Lower lobe of right lung (tissue), 2 donors: ENCODE results near the gene ZFP82. TPM values are rescaled to one million over a fixed set of nuclear protein-coding genes. Genes with fewer than 3 reads are reported as not detected.

Experiments used
- ATAC-seq, 2 donors: fragments of 200-7000 bp; cut with Tn5 transposase; one replicate each; pipeline ENCODE4 v1.9.1; 2020 to 2022; ENCODE audit warnings: mild to moderate bottlenecking in 2 of 2, moderate library complexity in 2 of 2
- DNase-seq: peaks from one replicate; pipeline ENCODE4 v3.0.0-alpha.2; 2020
- H3K27ac ChIP-seq: fragments of 200-600 bp; one replicate; pipeline ENCODE4 v1.8.0; 2022
- H3K27me3 ChIP-seq: fragments of 200-600 bp; one replicate; pipeline ENCODE4 v1.8.0; 2022; ENCODE audit warnings: low read depth
- H3K36me3 ChIP-seq: fragments of 200-600 bp; one replicate; pipeline ENCODE4 v1.8.0; 2022; ENCODE audit warnings: mild to moderate bottlenecking
- H3K4me1 ChIP-seq: fragments of 200-600 bp; one replicate; pipeline ENCODE4 v1.8.0; 2022
- H3K4me3 ChIP-seq: fragments of 200-600 bp; one replicate; pipeline ENCODE4 v1.8.0; 2022; ENCODE audit warnings: mild to moderate bottlenecking
- H3K9me3 ChIP-seq: fragments of 200-600 bp; one replicate; pipeline ENCODE4 v1.8.0; 2022
- CTCF ChIP-seq: fragments of 200-600 bp; IDR thresholded peaks from one replicate; pipeline ENCODE4 v1.8.0; 2022; ENCODE audit warnings: antibody characterized with exemption, mild to moderate bottlenecking
- intact Hi-C: fragments of 100-400 bp; cut with DNase I; formaldehyde crosslinking; loops from one replicate; pipeline ENCODE4 v1.11.0; 2022
- total RNA-seq: library from RNA; stranded (reverse); fragmentation: NEBNext Ultra II Directional; extraction: Animal tissue kit (Norgen Biotek cat#: 25700); gene quantifications from one replicate; pipeline ENCODE4 v1.2.1, GENCODE V29; 2021
- donor health status: DM: no; HTN: yes; CAD: no; lungs with severe emphysema.

Gene ZFP82
- total RNA-seq, 1 donor from 2014 or later: 4.0 TPM

GRCh38 chr19:36371886-36372285 lies 46.6 kb downstream of the ZFP82 start:
- intact Hi-C loops: no loop called here
- Histone ChIP-seq H3K27ac (no peak overlapping the region), H3K9me3 (peaks cover 42% of the 10 kb centered on the region), H3K36me3 (peaks cover 7% of the 10 kb centered on the region), H3K4me1 (no peaks in the 10 kb centered on the region), H3K27me3 (no peaks in the 10 kb centered on the region), H3K4me3 (no peak overlapping the region)
- DNase-seq (no peak), ATAC-seq (no peak)
- TF ChIP-seq CTCF: no peak

DNA sequence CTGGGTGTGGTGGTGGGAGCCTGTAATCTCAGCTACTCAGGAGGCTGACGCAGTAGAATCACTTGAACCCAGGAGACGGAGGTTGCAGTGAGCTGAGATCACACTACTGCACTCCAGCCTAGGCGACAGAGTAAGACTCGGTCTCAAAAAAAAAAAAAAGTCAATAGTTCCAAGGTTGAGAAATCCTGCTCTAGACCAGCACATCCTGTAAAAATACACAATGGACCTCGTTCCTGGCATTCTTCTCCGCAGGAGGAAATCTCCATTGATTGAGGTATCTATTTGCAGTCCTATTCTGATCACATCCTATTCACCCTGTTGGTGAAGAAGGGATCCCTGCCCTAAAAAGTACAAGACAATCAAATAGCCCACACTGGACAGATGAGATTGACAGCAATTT lies 54.6 kb downstream of the ZFP82 start:
- Histone ChIP-seq H3K9me3 (peaks cover 9% of the 10 kb centered on the region), H3K27me3 (no peaks in the 10 kb centered on the region), H3K4me3 (no peak overlapping the region), H3K4me1 (no peaks in the 10 kb centered on the region), H3K27ac (no peak overlapping the region), H3K36me3 (peaks cover 70% of the 10 kb centered on the region)
- no peak for TF ChIP-seq CTCF
- intact Hi-C loops: no loop called here
- no peak for DNase-seq
- ATAC-seq: no peak

Other genes starting within 250 kb of the ZFP82 start
- gene ZNF565, start 204.0 kb downstream of the ZFP82 start, total RNA-seq: 3.7 TPM
- gene ZNF146, start 203.5 kb downstream of the ZFP82 start, total RNA-seq: 37.3 TPM
- gene ZFP14, start 39.4 kb downstream of the ZFP82 start, total RNA-seq: 7.7 TPM
- gene ZNF566, start 70.9 kb upstream of the ZFP82 start, total RNA-seq: 11.3 TPM
- 12.5 TPM for gene ZNF260, start 109.6 kb upstream of the ZFP82 start, total RNA-seq
- gene ZNF529, start 154.6 kb upstream of the ZFP82 start, total RNA-seq: 10.6 TPM
- gene ZNF382, start 186.7 kb upstream of the ZFP82 start, total RNA-seq: 5.2 TPM
- gene ZNF461, start 248.2 kb upstream of the ZFP82 start, total RNA-seq: 7.5 TPM